ENCODE results near the gene ZBTB2.

GRCh38 chr6:151422981-151423380 is 31.6 kb upstream of the ZBTB2 start:
- TF ChIP-seq CTCF (conservative IDR thresholded peaks at IDR 0.05) (no peak), EZH2 (IDR thresholded peaks at IDR 0.05; ENCODE audit: low read depth) (no peak)

Measured in PC-9 (cell line).